WTC11 (cell line): ENCODE results near the gene PPP3R1. TPM values are rescaled to one million over a fixed set of nuclear protein-coding genes. Genes with fewer than 3 reads are reported as not detected.

ENCODE experiments used
- ATAC-seq: fragments of 200-7000 bp; cut with Tn5 transposase; 2 replicates; pipeline ENCODE4 v1.10.0; 2021; ENCODE audit warnings: mild to moderate bottlenecking, moderate library complexity
- CTCF ChIA-PET: fragments of 300-600 bp; sonication (Branson Sonifier 250); formaldehyde crosslinking; loops from one replicate; lab custom pipeline; 2021; ENCODE audit warnings: antibody characterized with exemption; lab: Charles Lee
- POLR2A ChIA-PET: fragments of 350-600 bp; sonication (Branson Sonifier 250); formaldehyde crosslinking; loops from one replicate; lab custom pipeline; 2021; ENCODE audit warnings: antibody characterized with exemption; lab: Charles Lee
- DNase-seq: peaks from one replicate; pipeline ENCODE4 v3.0.0; 2021; ENCODE audit warnings: low spot score
- H3K27ac Mint-ChIP-seq: 2 replicates; pipeline ENCODE4 v1.8.0; 2021; ENCODE audit warnings: mixed read lengths
- H3K27me3 Mint-ChIP-seq: 2 replicates; pipeline ENCODE4 v1.8.0; 2021; ENCODE audit warnings: low read depth, mild to moderate bottlenecking, moderate library complexity, mixed read lengths
- H3K36me3 Mint-ChIP-seq: 2 replicates; pipeline ENCODE4 v1.8.0; 2021; ENCODE audit warnings: mixed read lengths
- H3K4me1 Mint-ChIP-seq: 2 replicates; pipeline ENCODE4 v1.8.0; 2022; ENCODE audit warnings: mixed read lengths
- H3K4me3 Mint-ChIP-seq: 2 replicates; pipeline ENCODE4 v1.8.0; 2021; ENCODE audit warnings: mild to moderate bottlenecking, moderate library complexity, mixed read lengths
- H3K9me3 Mint-ChIP-seq: 2 replicates; pipeline ENCODE4 v1.8.0; 2021; ENCODE audit warnings: mixed read lengths
- AR ChIP-seq: fragments of 250-450 bp; sonication (Bioruptor Pico); IDR thresholded peaks from 2 replicates; pipeline ENCODE4 v1.9.0; 2021; ENCODE audit warnings: mild to moderate bottlenecking
- CDX4 ChIP-seq: fragments of 250-450 bp; sonication (Bioruptor Pico); IDR thresholded peaks from 2 replicates; pipeline ENCODE4 v1.9.0; 2021; ENCODE audit warnings: moderate library complexity, mild to moderate bottlenecking, inconsistent platforms, borderline replicate concordance
- CREB1 ChIP-seq: sonication (generic); formaldehyde crosslinking; IDR thresholded peaks from 2 replicates; pipeline ENCODE4 v1.8.0; 2023; ENCODE audit warnings: mild to moderate bottlenecking, missing genetic modification reagents
- CREM ChIP-seq: sonication (generic); formaldehyde crosslinking; IDR thresholded peaks from 2 replicates; pipeline ENCODE4 v1.8.1; 2022; ENCODE audit warnings: mild to moderate bottlenecking, missing genetic modification reagents, moderate library complexity
- FOXP1 ChIP-seq: sonication (generic); formaldehyde crosslinking; IDR thresholded peaks from 2 replicates; pipeline ENCODE4 v1.8.0; 2022; ENCODE audit warnings: missing genetic modification reagents, mild to moderate bottlenecking, moderate library complexity, borderline replicate concordance
- HMGXB4 ChIP-seq: sonication (generic); formaldehyde crosslinking; IDR thresholded peaks from 2 replicates; pipeline ENCODE4 v1.8.1; 2023; ENCODE audit warnings: mild to moderate bottlenecking, moderate library complexity, missing genetic modification reagents
- IRF1 ChIP-seq: sonication (generic); formaldehyde crosslinking; IDR thresholded peaks from 2 replicates; pipeline ENCODE4 v1.8.0; 2023; ENCODE audit warnings: missing genetic modification reagents
- JAZF1 ChIP-seq: fragments of 250-450 bp; sonication (Bioruptor Pico); IDR thresholded peaks from 2 replicates; pipeline ENCODE4 v1.9.0; 2021; ENCODE audit warnings: moderate library complexity, mild to moderate bottlenecking, inconsistent platforms
- JUN ChIP-seq: sonication (generic); formaldehyde crosslinking; IDR thresholded peaks from 2 replicates; pipeline ENCODE4 v1.8.0; 2023; ENCODE audit warnings: mild to moderate bottlenecking, missing genetic modification reagents
- MLX ChIP-seq: sonication (generic); formaldehyde crosslinking; IDR thresholded peaks from 2 replicates; pipeline ENCODE4 v1.8.1; 2023; ENCODE audit warnings: mild to moderate bottlenecking, missing genetic modification reagents, moderate library complexity
- MXD4 ChIP-seq: fragments of 250-450 bp; sonication (Bioruptor Pico); IDR thresholded peaks from 2 replicates; pipeline ENCODE4 v1.8.0; 2021; ENCODE audit warnings: mild to moderate bottlenecking, moderate library complexity, borderline replicate concordance
- MYBL2 ChIP-seq: sonication (generic); formaldehyde crosslinking; IDR thresholded peaks from 2 replicates; pipeline ENCODE4 v1.8.1; 2023; ENCODE audit warnings: mild to moderate bottlenecking, moderate library complexity, missing genetic modification reagents
- NR2C2 ChIP-seq: sonication (generic); formaldehyde crosslinking; IDR thresholded peaks from 2 replicates; pipeline ENCODE4 v1.8.0; 2022; ENCODE audit warnings: mild to moderate bottlenecking, missing genetic modification reagents
- PRRX2 ChIP-seq: fragments of 250-450 bp; sonication (Bioruptor Pico); IDR thresholded peaks from 2 replicates; pipeline ENCODE4 v1.8.0; 2021; ENCODE audit warnings: mild to moderate bottlenecking
- SMAD3 ChIP-seq: sonication (generic); formaldehyde crosslinking; IDR thresholded peaks from 2 replicates; pipeline ENCODE4 v1.8.0; 2022; ENCODE audit warnings: missing genetic modification reagents, mild to moderate bottlenecking, borderline replicate concordance
- SOX15 ChIP-seq: fragments of 250-450 bp; sonication (Bioruptor Pico); IDR thresholded peaks from 2 replicates; pipeline ENCODE4 v1.9.0; 2021; ENCODE audit warnings: mild to moderate bottlenecking
- SP1 ChIP-seq: sonication (generic); formaldehyde crosslinking; conservative IDR thresholded peaks from 2 replicates; pipeline ENCODE4 v1.8.1; 2022; ENCODE audit warnings: missing genetic modification reagents
- TCF7 ChIP-seq: sonication (generic); formaldehyde crosslinking; IDR thresholded peaks from 2 replicates; pipeline ENCODE4 v1.8.0; 2022; ENCODE audit warnings: mild to moderate bottlenecking, low read depth, missing genetic modification reagents, moderate library complexity
- TEAD1 ChIP-seq: sonication (generic); formaldehyde crosslinking; IDR thresholded peaks from 2 replicates; pipeline ENCODE4 v1.8.0; 2022; ENCODE audit warnings: mild to moderate bottlenecking, missing genetic modification reagents
- ZBTB21 ChIP-seq: sonication (generic); formaldehyde crosslinking; IDR thresholded peaks from 2 replicates; pipeline ENCODE4 v1.8.1; 2023; ENCODE audit warnings: mild to moderate bottlenecking, missing genetic modification reagents, borderline replicate concordance
- ZBTB43 ChIP-seq: sonication (generic); formaldehyde crosslinking; IDR thresholded peaks from 2 replicates; pipeline ENCODE4 v1.8.1; 2023; ENCODE audit warnings: mild to moderate bottlenecking, missing genetic modification reagents
- ZNF219 ChIP-seq: sonication (generic); formaldehyde crosslinking; IDR thresholded peaks from 2 replicates; pipeline ENCODE4 v1.8.0; 2023; ENCODE audit warnings: missing genetic modification reagents, mild to moderate bottlenecking, borderline replicate concordance
- ZNF263 ChIP-seq: sonication (generic); formaldehyde crosslinking; IDR thresholded peaks from 2 replicates; pipeline ENCODE4 v1.8.1; 2022; ENCODE audit warnings: low read depth, mild to moderate bottlenecking, moderate library complexity, missing genetic modification reagents
- total RNA-seq: library from RNA; stranded (reverse); gene quantifications from 3 replicates; pipeline ENCODE4 v1.2.3, GENCODE V29; 2021

Gene PPP3R1
- total RNA-seq, 1 experiment from 2014 or later: 61.4 TPM

GRCh38 chr2:68217729-68218128 is 34.6 kb downstream of the PPP3R1 start:
- TF ChIP-seq ZNF263 (CRISPR knock-in tag) (no peak), NR2C2 (CRISPR knock-in tag) (no peak), JUN (CRISPR knock-in tag) (no peak), IRF1 (CRISPR knock-in tag) (no peak), FOXP1 (no peak), ZBTB43 (CRISPR knock-in tag) (no peak), MLX (CRISPR knock-in tag) (no peak), TEAD1 (no peak)
- H3K4me1 Mint-ChIP-seq: peaks cover 40% of the 10 kb centered on the region
- ChIA-PET CTCF (no interaction called here), POLR2A (no interaction called here)
- no peaks in the 10 kb centered on the region for H3K27me3 Mint-ChIP-seq
- H3K27ac Mint-ChIP-seq: no peak overlapping the region
- H3K36me3 Mint-ChIP-seq: no peaks in the 10 kb centered on the region
- DNase-seq (no peak), ATAC-seq (no peak)
- no peak overlapping the region for H3K4me3 Mint-ChIP-seq
- no peaks in the 10 kb centered on the region for H3K9me3 Mint-ChIP-seq

GRCh38 chr2:68216454-68217310 is 35.6 kb downstream of the PPP3R1 start:
- CTCF ChIA-PET: no interaction called here
- peak overlapping the region; percentile 62 for H3K27ac Mint-ChIP-seq
- POLR2A ChIA-PET: no interaction called here
- DNase-seq (no peak), ATAC-seq (no peak)
- H3K4me1 Mint-ChIP-seq: peaks cover 37% of the 10 kb centered on the region
- TF ChIP-seq CREM (CRISPR knock-in tag) (no peak), SOX15 (no peak), ZNF219 (CRISPR knock-in tag) (no peak)
- no peaks in the 10 kb centered on the region; the same call in 1 of the 2 replicates for H3K9me3 Mint-ChIP-seq
- H3K27me3 Mint-ChIP-seq: no peaks in the 10 kb centered on the region
- peaks cover 9% of the 10 kb centered on the region for H3K36me3 Mint-ChIP-seq
- H3K4me3 Mint-ChIP-seq: no peak overlapping the region

- POLR2A ChIA-PET: no interaction called here
- CTCF ChIA-PET: interaction anchor here (0.6 kb wide), 1 partner anchor 46 kb away, joined by 9 read pairs; no protein-coding TSS in a partner anchor
- H3K27me3 Mint-ChIP-seq: no peaks in the 10 kb centered on the region
- no peak overlapping the region for H3K4me3 Mint-ChIP-seq
- no peak for TF ChIP-seq MLX (CRISPR knock-in tag)
- no peak for TF ChIP-seq MXD4
- TF ChIP-seq CREB1 (CRISPR knock-in tag): no peak
- no peak for TF ChIP-seq FOXP1
- no peak for TF ChIP-seq SP1 (CRISPR knock-in tag)
- no peak for TF ChIP-seq AR (CRISPR knock-in tag)
- no peak for TF ChIP-seq TCF7 (CRISPR knock-in tag)
- no peak for TF ChIP-seq JAZF1
- no peak for TF ChIP-seq PRRX2 (CRISPR knock-in tag)
- TF ChIP-seq ZNF263 (CRISPR knock-in tag): no peak
- TF ChIP-seq SMAD3 (CRISPR knock-in tag): no peak
- no peak for TF ChIP-seq HMGXB4 (CRISPR knock-in tag)
- no peak for TF ChIP-seq MYBL2 (CRISPR knock-in tag)
- no peak for TF ChIP-seq CDX4
- no peak for TF ChIP-seq ZBTB21 (CRISPR knock-in tag)
- H3K4me1 Mint-ChIP-seq: peaks cover 31% of the 10 kb centered on the region
- ATAC-seq (no peak), DNase-seq (no peak)
- peaks cover 3% of the 10 kb centered on the region; the same call in 1 of the 2 replicates for H3K9me3 Mint-ChIP-seq
- no peak overlapping the region for H3K27ac Mint-ChIP-seq
- H3K36me3 Mint-ChIP-seq: peaks cover 21% of the 10 kb centered on the region
Observed at GRCh38 chr2:68214381-68214780, 38.0 kb downstream of the PPP3R1 start.
